CD4-positive, CD25-positive, alpha-beta regulatory T cell (primary cell): ENCODE results near the gene RALGAPB. TPM values are rescaled to one million over a fixed set of nuclear protein-coding genes. Genes with fewer than 3 reads are reported as not detected.
A peak's percentile ranks its signal among the peaks of the same experiment; 100 is the strongest.
"Not testable (repeated sequence)": the region's sequence is repeated elsewhere in the genome, so short reads cannot be mapped to it uniquely, and the experiment has no call there.

Experiments used
- ATAC-seq, 2 donors: fragments of 150-1000 bp; cut with Tn5 transposase; one replicate each; pipeline ENCODE4 v1.10.0; 2021; ENCODE audit warnings: low read depth in 2 of 2, moderate number of reproducible peaks in 2 of 2, moderate library complexity in 1 of 2
- DNase-seq, 3 donors: peaks; one replicate each; pipeline versions ENCODE4 v3.0.0 to v3.0.0-alpha.2; 2012 to 2022; ENCODE audit warnings: mixed read lengths in 1 of 3
- H3K27ac ChIP-seq: one replicate; pipeline ENCODE4 v1.7.0; 2013; ENCODE audit warnings: mild to moderate bottlenecking, low read length; ENCODE audit not compliant: insufficient read depth, poor library complexity, severe bottlenecking
- H3K27me3 ChIP-seq: one replicate; pipeline ENCODE4 v1.7.0; 2013; ENCODE audit warnings: low read length; ENCODE audit not compliant: control insufficient read depth, insufficient read depth
- H3K36me3 ChIP-seq: one replicate; pipeline ENCODE4 v1.7.0; 2013; ENCODE audit warnings: mild to moderate bottlenecking, low read length, moderate library complexity; ENCODE audit not compliant: control insufficient read depth, insufficient read depth
- H3K4me1 ChIP-seq: 2 replicates; pipeline ENCODE4 v1.7.0; 2013; ENCODE audit warnings: mild to moderate bottlenecking, low read length; ENCODE audit not compliant: insufficient read depth, control insufficient read depth, poor library complexity, severe bottlenecking
- H3K4me3 ChIP-seq: one replicate; pipeline ENCODE4 v1.7.0; 2013; ENCODE audit warnings: low read depth, mild to moderate bottlenecking, low read length, moderate library complexity
- H3K9me3 ChIP-seq, 2 experiments: 1 replicate in 1 of 2; 2 replicates in 1 of 2; pipeline ENCODE4 v1.7.0; 2013; ENCODE audit warnings: low read length in 2 of 2, mild to moderate bottlenecking in 1 of 2, moderate library complexity in 1 of 2; ENCODE audit not compliant: control insufficient read depth in 2 of 2
- H3K27ac Mint-ChIP-seq, 3 donors: one replicate each; pipeline ENCODE4 v1.8.0; 2020 to 2022; ENCODE audit warnings: mild to moderate bottlenecking in 3 of 3, mixed read lengths in 3 of 3, moderate library complexity in 2 of 3
- H3K27me3 Mint-ChIP-seq: one replicate; pipeline ENCODE4 v1.8.0; 2022; ENCODE audit warnings: mild to moderate bottlenecking, mixed read lengths
- H3K36me3 Mint-ChIP-seq: one replicate; pipeline ENCODE4 v1.8.0; 2020; ENCODE audit warnings: mixed read lengths
- H3K4me1 Mint-ChIP-seq, 4 donors: one replicate each; pipeline ENCODE4 v1.8.0; 2020 to 2022; ENCODE audit warnings: mixed read lengths in 4 of 4, mild to moderate bottlenecking in 1 of 4
- H3K4me3 Mint-ChIP-seq, 4 donors: one replicate each; pipeline ENCODE4 v1.8.0; 2020 to 2022; ENCODE audit warnings: mild to moderate bottlenecking in 4 of 4, mixed read lengths in 4 of 4, moderate library complexity in 3 of 4
- H3K9me3 Mint-ChIP-seq, 7 donors: one replicate each; pipeline ENCODE4 v1.8.0; 2020 to 2022; ENCODE audit warnings: mixed read lengths in 7 of 7, mild to moderate bottlenecking in 3 of 7, moderate library complexity in 2 of 7
- polyA plus RNA-seq, 4 donors: library from polyadenylated mRNA; unstranded; fragments of 300-500 nt; fragmentation: Illumina TruSeq; gene quantifications; one replicate each; pipeline ENCODE4 v1.2.3, GENCODE V29; 2021
- total RNA-seq: library from RNA; stranded (reverse); gene quantifications from one replicate; pipeline ENCODE4 v1.2.3, GENCODE V29; 2022

RALGAPB gene
- total and polyA plus RNA-seq, 5 donors from 2014 or later, result 10.7 to 59.1 (median 11.1) TPM

DNA sequence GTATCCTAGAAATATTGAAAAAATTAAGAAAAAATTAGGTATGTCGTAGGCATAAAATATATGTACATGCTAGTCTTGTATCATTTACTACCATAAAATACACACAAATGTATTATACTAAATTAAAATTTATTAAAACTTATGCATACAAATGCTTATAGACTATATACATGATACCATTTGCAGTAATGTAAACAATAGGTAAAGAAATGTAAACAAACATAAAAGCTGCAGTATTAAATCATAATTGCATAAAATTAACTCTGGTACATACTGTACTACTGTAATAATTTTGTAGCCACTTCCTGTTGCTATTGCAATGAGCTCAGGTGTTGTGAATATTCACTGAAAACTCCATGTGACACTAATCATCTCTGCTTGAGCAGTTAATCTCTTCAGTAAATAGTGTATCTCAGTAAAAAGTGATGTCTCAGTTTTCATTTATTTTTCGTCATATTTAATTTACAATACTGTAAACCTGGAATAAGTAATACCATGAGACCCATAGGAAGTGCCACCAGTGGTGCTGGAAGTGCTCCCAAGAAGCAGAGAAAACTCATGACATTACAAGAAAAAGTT, 29.3 kb downstream of the RALGAPB start:
- Histone ChIP-seq H3K27me3 (no peaks in the 10 kb centered on the region), H3K4me3 (no peak overlapping the region), H3K27ac (no peak overlapping the region), H3K36me3 (peaks cover 68% of the 10 kb centered on the region), H3K9me3 (no peaks in the 10 kb centered on the region), H3K4me1 (no peaks in the 10 kb centered on the region)
- Mint-ChIP-seq H3K4me1 (peaks cover 6 to 16% (median 7%) of the 10 kb centered on the region in 4 donors), H3K27me3 (no peaks in the 10 kb centered on the region), H3K9me3 (peaks cover 0 to 6% (median 0%) of the 10 kb centered on the region in 7 donors), H3K27ac (no peak overlapping the region), H3K36me3 (peaks cover 57% of the 10 kb centered on the region), H3K4me3 (no peak overlapping the region)
- DNase-seq (peak in 1 of 3 donors; percentile 5), ATAC-seq (peak in 1 of 2 donors; percentile 44)

DNA sequence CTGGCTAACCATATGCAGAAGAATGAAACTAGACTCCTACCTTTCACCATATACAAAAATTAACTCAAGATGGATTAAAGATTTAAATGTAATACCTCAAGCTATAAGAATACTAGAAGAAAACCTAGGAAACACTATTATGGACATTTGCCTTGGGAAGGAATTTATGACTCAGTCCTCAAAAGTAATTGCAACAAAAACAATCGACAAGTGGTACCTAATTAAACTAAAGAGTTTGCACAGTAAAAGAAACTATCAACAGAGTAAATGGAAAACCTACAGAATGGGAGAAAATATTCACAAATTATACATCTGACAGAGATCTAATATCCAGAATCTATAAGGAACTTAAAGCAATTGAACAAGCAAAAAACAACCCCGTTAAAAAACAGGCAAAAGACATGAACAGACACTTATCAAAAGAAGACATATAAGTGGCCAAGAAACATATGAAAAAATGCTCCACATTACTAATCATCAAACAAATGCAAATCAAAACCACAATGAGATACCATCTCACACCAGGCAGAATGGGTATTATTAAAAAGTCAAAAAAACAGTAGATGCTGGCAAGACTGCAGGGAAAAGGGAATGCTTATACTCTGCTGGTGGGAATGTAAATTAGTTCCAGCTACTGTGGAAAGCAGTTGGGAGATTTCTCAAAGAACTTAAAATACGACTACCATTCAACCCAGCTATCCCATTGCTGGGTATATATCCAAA, 31.9 kb downstream of the RALGAPB start:
- Histone ChIP-seq H3K36me3 (peaks cover 60% of the 10 kb centered on the region), H3K4me1 (no peaks in the 10 kb centered on the region), H3K27me3 (no peaks in the 10 kb centered on the region), H3K4me3 (no peak overlapping the region), H3K27ac (no peak overlapping the region), H3K9me3 (no peaks in the 10 kb centered on the region)
- peaks cover 0 to 6% (median 0%) of the 10 kb centered on the region in 7 donors for H3K9me3 Mint-ChIP-seq
- H3K27ac Mint-ChIP-seq, result peak overlapping the region in 1 of 3 donors; percentile 24
- ATAC-seq (no peak), DNase-seq (no peak)
- H3K4me3 Mint-ChIP-seq, result no peak overlapping the region
- H3K4me1 Mint-ChIP-seq, result peaks cover 0 to 10% (median 7%) of the 10 kb centered on the region in 4 donors
- peaks cover 48% of the 10 kb centered on the region for H3K36me3 Mint-ChIP-seq
- no peaks in the 10 kb centered on the region for H3K27me3 Mint-ChIP-seq

DNA sequence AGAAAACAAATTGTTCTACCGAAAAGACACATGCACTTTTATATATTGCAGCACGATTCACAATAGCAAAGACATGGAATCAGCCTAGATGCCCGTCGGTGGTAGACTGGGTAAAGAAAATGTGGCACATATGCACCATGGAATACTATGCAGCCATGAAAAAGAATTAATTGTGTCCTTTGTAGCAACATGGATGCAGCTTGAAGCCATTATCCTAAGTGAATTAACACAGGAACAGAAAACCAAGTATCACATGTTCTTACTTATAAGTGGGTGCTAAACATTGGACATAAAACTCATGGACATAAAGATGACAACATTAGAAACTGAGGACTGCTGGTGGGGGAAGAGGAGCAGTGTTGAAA, 32.4 kb downstream of the RALGAPB start:
- peaks cover 61% of the 10 kb centered on the region for H3K36me3 ChIP-seq
- no peaks in the 10 kb centered on the region for H3K4me1 ChIP-seq
- H3K9me3 ChIP-seq, result no peaks in the 10 kb centered on the region
- no peak overlapping the region for H3K4me3 Mint-ChIP-seq
- no peak overlapping the region for H3K27ac Mint-ChIP-seq
- H3K27me3 Mint-ChIP-seq, result no peaks in the 10 kb centered on the region
- peaks cover 0 to 11% (median 7%) of the 10 kb centered on the region in 4 donors for H3K4me1 Mint-ChIP-seq
- no peak for DNase-seq
- peaks cover 47% of the 10 kb centered on the region for H3K36me3 Mint-ChIP-seq
- H3K27me3 ChIP-seq, result no peaks in the 10 kb centered on the region
- H3K27ac ChIP-seq, result no peak overlapping the region
- H3K4me3 ChIP-seq, result no peak overlapping the region
- no peak for ATAC-seq
- peaks cover 0 to 6% (median 0%) of the 10 kb centered on the region in 7 donors for H3K9me3 Mint-ChIP-seq

DNA sequence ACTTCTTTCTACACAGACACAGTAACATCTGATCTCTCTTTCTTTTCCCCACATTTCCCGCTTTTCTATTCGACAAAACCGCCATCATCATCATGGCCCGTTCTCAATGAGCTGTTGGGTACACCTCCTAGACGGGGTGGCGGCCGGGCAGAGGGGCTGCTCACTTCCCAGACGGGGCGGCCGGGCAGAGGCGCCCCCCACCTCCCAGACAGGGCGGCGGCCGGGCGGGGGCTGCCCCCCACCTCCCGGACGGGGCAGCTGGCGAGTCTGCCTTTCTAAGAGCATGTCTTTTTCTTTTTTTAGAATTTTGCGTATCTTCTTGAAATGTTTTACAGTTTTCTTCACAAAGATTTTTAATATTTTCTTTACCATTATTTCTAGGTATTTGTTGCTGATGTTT, 39.1 kb downstream of the RALGAPB start:
- H3K36me3 ChIP-seq, result peaks cover 42% of the 10 kb centered on the region
- H3K4me3 Mint-ChIP-seq, H3K27me3 ChIP-seq, DNase-seq, ATAC-seq, H3K4me1 ChIP-seq, H3K27me3 Mint-ChIP-seq, H3K9me3 ChIP-seq, H3K27ac ChIP-seq, H3K9me3 Mint-ChIP-seq, H3K4me3 ChIP-seq, H3K27ac Mint-ChIP-seq: not testable (repeated sequence)
- Mint-ChIP-seq H3K4me1 (peaks cover 0 to 10% (median 8%) of the 10 kb centered on the region in 4 donors), H3K36me3 (peaks cover 48% of the 10 kb centered on the region)

DNA sequence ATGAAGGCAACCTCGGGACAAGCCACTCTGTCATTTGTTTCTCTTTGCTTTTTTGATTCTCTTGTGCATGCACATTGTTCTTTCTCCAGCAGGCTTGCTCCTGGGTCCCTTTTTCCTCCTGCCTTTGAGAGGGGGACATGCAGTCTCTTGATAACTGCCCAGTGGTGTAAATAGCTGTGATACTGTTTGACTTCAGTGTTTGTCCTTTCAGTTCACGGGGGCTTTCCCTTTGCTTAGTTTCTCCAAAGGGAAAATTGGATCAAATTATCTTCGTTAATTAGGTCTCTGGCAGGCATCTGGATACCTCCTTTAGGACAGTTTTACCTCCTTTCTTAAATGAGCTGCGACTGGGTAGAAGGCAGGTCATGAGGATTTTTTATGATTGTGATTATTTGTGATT, 41.5 kb downstream of the RALGAPB start:
- Histone ChIP-seq H3K9me3 (no peaks in the 10 kb centered on the region), H3K27me3 (no peaks in the 10 kb centered on the region), H3K4me3 (no peak overlapping the region), H3K36me3 (peaks cover 48% of the 10 kb centered on the region), H3K4me1 (no peaks in the 10 kb centered on the region), H3K27ac (no peak overlapping the region)
- Mint-ChIP-seq H3K27ac (no peak overlapping the region), H3K4me1 (peaks cover 0 to 17% (median 12%) of the 10 kb centered on the region in 4 donors), H3K36me3 (peaks cover 57% of the 10 kb centered on the region), H3K27me3 (no peaks in the 10 kb centered on the region), H3K4me3 (no peak overlapping the region), H3K9me3 (no peaks in the 10 kb centered on the region)
- no peak for DNase-seq
- no peak for ATAC-seq

DNA sequence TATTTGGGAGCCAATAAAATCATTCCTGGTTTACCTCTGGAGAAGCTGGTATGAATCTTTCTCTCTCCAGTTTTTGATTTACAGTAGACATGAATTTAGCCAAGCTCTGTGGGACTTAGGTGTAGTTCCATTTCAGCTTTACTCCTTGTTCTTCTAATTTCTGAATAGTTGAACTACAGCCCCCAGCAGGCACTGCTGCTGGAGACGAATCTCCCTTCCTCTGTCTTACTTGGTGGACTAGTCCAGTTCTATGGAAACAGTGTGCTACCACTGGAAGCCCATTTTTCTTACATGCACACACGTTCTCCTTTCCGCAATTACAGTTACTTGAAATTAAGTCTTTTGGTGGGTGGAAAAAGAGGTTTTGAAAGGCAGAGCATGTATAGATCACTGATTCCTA, 42.3 kb downstream of the RALGAPB start:
- H3K4me3 ChIP-seq, result no peak overlapping the region
- no peak overlapping the region for H3K27ac ChIP-seq
- no peaks in the 10 kb centered on the region for H3K9me3 ChIP-seq
- H3K36me3 ChIP-seq, result peaks cover 47% of the 10 kb centered on the region
- H3K4me1 ChIP-seq, result no peaks in the 10 kb centered on the region
- peak overlapping the region in 1 of 3 donors; percentile 14 for H3K27ac Mint-ChIP-seq
- no peaks in the 10 kb centered on the region for H3K27me3 ChIP-seq
- H3K4me3 Mint-ChIP-seq, result no peak overlapping the region
- DNase-seq (no peak), ATAC-seq (no peak)
- H3K36me3 Mint-ChIP-seq, result peaks cover 49% of the 10 kb centered on the region
- H3K4me1 Mint-ChIP-seq, result peaks cover 0 to 20% (median 13%) of the 10 kb centered on the region in 4 donors
- H3K9me3 Mint-ChIP-seq, result no peaks in the 10 kb centered on the region
- H3K27me3 Mint-ChIP-seq, result no peaks in the 10 kb centered on the region

DNA sequence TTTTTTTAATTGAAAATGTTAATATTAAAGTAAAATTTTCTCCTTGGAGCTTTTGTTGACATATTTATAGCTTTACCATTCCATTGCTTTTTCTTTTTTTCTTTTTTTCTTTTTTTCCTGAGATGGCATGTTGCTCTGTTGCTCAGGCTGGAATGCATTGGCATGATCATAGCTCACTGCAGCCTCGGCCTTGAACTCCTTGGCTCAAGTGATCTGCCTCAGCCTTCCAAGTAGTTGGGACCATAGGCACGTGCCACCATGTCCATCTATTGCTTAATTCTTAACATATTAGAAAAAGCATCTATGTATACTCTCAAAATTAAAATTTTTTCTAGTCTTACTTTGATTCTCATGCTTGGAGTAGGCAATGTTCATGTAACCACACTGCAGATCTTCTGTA, 43.0 kb downstream of the RALGAPB start:
- DNase-seq, result no peak
- no peak overlapping the region for H3K4me3 ChIP-seq
- H3K9me3 ChIP-seq, result no peaks in the 10 kb centered on the region
- Mint-ChIP-seq H3K27ac (no peak overlapping the region), H3K27me3 (no peaks in the 10 kb centered on the region), H3K4me3 (no peak overlapping the region), H3K4me1 (peaks cover 0 to 20% (median 13%) of the 10 kb centered on the region in 4 donors), H3K36me3 (peaks cover 45% of the 10 kb centered on the region), H3K9me3 (no peaks in the 10 kb centered on the region)
- peaks cover 45% of the 10 kb centered on the region for H3K36me3 ChIP-seq
- no peak for ATAC-seq
- H3K4me1 ChIP-seq, result no peaks in the 10 kb centered on the region
- H3K27ac ChIP-seq, result no peak overlapping the region
- H3K27me3 ChIP-seq, result no peaks in the 10 kb centered on the region

DNA sequence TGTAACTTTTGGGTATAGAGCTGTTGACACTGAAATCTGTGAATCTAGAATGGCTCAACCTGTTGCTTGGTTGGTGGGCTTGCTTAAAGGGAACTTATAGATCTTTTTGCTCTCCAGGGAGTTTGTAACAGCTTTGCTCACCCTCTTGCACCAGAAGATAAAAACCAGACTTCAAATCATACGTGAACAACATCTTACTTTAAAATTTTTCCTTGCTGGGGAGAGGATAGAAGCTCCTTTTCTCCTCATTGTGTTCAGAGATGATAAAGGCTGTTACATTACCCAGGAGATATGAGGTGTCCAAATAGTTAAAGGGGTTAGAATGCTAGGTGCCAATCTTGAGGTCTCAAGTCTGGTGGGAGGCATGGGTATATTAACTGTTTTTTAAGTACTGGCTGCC, 46.8 kb downstream of the RALGAPB start:
- Histone ChIP-seq H3K36me3 (peaks cover 68% of the 10 kb centered on the region), H3K4me1 (no peaks in the 10 kb centered on the region), H3K27me3 (no peaks in the 10 kb centered on the region), H3K4me3 (no peak overlapping the region), H3K9me3 (no peaks in the 10 kb centered on the region), H3K27ac (no peak overlapping the region)
- Mint-ChIP-seq H3K4me1 (peaks cover 4 to 23% (median 14%) of the 10 kb centered on the region in 4 donors), H3K4me3 (no peak overlapping the region), H3K27me3 (no peaks in the 10 kb centered on the region), H3K36me3 (peaks cover 54% of the 10 kb centered on the region), H3K27ac (peak overlapping the region in 1 of 3 donors; percentile 24), H3K9me3 (no peaks in the 10 kb centered on the region)
- ATAC-seq, result no peak
- no peak for DNase-seq
